GM20000 (cell line): ENCODE results near the gene FBXW4.
"Not testable (repeated sequence)": the region's sequence is repeated elsewhere in the genome, so short reads cannot be mapped to it uniquely, and the experiment has no call there.

Experiments
- DNase-seq: peaks from one replicate; pipeline ENCODE4 v3.0.0; 2012; ENCODE audit warnings: low spot score
- TF ChIP-seq, protein P1 (sequence below): IDR thresholded peaks from 2 replicates; pipeline ENCODE4 v1.5.1; 2012; ENCODE audit warnings: mild to moderate bottlenecking, control low read depth; ENCODE audit errors: extremely low read depth, missing control alignments

FBXW4 gene

GRCh38 chr10:101597091-101597900, 97.7 kb downstream of the FBXW4 start:
- TF ChIP-seq, protein P1, sequence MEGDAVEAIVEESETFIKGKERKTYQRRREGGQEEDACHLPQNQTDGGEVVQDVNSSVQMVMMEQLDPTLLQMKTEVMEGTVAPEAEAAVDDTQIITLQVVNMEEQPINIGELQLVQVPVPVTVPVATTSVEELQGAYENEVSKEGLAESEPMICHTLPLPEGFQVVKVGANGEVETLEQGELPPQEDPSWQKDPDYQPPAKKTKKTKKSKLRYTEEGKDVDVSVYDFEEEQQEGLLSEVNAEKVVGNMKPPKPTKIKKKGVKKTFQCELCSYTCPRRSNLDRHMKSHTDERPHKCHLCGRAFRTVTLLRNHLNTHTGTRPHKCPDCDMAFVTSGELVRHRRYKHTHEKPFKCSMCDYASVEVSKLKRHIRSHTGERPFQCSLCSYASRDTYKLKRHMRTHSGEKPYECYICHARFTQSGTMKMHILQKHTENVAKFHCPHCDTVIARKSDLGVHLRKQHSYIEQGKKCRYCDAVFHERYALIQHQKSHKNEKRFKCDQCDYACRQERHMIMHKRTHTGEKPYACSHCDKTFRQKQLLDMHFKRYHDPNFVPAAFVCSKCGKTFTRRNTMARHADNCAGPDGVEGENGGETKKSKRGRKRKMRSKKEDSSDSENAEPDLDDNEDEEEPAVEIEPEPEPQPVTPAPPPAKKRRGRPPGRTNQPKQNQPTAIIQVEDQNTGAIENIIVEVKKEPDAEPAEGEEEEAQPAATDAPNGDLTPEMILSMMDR: no peak
- DNase-seq: no peak

DNA sequence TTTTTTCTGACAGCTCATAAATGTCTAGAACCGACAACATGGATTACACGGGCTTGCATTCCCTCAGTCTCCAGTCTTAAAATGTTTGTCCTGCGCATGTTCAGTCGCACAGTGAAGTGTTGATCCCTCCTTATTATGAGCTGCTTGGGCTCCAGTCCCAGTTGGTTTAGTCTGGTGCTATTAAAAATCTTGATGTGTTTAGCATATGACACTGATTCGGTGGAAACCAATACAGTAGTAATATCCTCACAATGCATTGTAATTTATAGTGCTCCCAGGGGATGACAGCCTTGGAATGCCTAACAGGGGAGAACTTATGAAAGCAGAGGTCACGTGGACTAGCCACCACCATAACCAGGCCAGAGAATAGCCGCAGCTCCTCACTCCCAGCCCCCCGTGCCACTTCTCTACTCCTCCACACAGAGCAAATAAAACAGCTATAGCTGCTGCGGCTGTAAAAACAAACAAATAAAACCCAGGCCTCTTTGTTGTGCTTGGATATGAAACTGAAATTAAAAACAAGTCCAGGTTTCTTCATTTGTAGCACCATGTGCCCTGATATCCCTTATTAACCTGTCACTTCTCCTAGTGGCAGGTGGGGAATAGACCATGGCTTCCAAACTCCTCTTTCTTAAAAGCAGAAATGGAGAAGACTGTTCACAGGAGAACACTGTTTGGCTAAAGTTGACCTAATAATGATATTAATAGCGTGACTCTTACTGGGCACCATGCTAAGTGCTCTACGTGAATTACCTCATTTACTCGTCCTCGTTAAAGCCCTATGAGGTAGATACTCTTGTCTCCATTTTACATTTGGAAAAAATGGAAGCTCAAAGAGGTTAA, 99.2 kb downstream of the FBXW4 start:
- DNase-seq: no peak
- TF ChIP-seq, protein P1: no peak

DNA sequence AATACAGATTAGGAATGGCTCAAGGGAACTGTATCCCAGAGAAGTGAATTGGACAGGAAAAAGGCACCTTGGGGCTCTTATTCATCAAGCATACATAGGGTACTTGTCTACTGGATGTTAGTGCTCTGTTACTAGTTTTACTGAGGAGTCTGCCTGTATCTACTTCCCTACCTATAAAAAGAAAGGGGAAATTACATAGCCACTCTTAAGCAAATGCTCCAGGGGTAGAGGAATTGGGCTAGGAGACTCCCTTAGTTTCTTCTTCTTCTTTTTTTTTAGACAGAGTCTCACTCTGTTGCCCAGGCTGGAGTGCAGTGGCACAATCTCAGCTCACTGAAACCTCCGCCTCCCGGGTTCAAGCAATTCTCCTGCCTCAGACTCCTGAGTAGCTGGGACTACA, 101.6 kb downstream of the FBXW4 start:
- DNase-seq: not testable (repeated sequence)

DNA sequence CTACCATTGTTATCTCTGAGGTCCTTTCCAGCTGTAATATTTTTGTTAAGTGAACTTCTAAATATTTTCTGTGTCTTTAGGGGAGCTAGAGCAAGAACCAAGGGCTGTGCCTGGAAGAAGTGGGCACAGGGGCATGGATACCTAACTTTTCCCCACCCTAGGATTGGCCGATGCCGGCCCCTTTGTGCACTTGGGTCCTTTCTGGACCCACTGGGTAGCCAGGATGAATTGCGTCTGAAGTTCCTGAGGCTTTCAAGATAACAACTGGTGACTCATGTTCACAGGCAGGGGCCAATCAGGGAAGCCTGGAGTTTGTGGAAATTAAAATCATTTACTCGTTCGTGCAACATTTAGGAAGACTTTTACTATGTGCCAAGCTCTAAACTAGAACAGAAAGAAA, 106.1 kb downstream of the FBXW4 start:
- TF ChIP-seq, protein P1: no peak
- DNase-seq: no peak

DNA sequence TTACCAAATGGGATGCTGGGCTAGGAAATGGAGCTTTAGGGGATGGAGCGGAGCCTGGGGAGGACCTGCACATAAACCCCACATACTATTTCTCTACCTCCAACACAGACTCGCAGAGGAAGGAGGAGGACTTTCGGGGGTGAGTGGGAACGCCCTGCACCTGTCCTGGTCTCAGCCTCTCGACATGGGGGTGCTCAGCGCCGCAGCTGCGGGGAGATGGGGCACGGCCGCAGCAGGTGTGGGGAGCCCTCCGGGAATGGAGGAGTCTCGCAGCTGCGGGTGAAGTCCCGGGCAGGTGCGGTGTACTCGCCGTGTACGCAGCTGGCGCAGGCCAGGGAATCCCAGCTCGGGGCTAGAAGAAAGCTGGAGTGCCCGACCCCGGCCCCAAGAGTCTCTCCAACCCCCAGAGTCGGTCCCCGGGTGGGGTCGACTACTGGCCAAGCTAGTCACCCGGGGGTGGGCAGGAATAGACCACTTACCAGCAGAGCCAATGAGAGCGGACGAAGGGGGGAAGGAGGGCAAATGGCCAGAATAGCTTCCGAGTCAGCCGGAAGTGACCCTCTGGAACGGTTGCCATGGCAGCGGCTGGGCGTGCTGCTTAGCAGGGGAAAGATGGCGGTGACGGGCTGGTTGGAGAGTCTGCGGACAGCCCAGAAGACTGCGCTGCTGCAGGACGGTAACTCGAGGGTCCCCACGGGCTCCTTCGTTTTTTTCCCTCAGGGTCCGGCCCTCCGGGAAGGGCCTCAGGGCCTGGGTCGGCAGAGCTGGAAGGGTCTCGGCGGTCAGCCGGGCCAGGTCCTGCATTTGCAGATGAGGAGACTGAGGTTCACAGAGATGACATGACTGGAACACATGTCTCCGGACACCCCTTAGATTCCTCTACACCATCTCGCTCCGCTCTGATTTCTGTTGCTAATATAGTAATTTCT, 107.0 kb downstream of the FBXW4 start, which contains the start of the genes DPCD and POLL:
DPCD (plus strand) TSS at position 597 of the 929 bp plus-strand sequence; CDS start at position 613, 16 bp downstream.
POLL (minus strand) TSS at position 533 of the 929 bp plus-strand sequence. CDS start 897 bp downstream, outside the sequence.
- TF ChIP-seq, protein P1: no peak
- peak; percentile 96 for DNase-seq

DNA sequence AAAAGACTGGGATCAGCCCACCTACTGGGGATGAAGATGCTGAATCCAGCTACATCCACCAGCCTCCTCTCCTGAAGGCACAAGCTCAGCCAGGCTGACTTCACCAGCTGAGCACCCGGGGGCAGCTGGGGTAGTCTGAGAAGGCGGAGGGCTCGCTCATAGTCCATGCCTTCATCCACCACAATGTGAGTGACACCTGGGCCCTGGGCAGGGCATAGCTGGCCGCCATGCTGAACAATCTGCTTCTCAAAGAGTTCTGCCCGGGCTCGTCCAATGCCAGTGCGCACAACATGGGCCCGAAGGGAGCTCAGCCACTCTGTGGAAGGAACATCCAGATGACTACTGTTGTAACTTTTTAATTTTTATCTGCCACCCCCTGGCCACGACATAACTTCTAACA, 109.1 kb downstream of the FBXW4 start:
- TF ChIP-seq, protein P1: no peak
- DNase-seq: no peak
